Fibroblast of lung (primary cell): ENCODE measurements around the gene CAPN10. TPM values are rescaled to one million over a fixed set of nuclear protein-coding genes. Genes with fewer than 3 reads are reported as not detected.

ENCODE experiments used
- DNase-seq, 2 donors: peaks; one replicate each; pipeline versions ENCODE4 v3.0.0 to v3.0.0-alpha.2; 2010; ENCODE audit warnings: low read depth in 2 of 2
- H2AFZ ChIP-seq: 2 replicates; pipeline ENCODE4 v1.5.1; 2012; ENCODE audit warnings: low read length, control low read depth, inconsistent platforms
- H3K27ac ChIP-seq: 2 replicates; pipeline ENCODE4 v1.5.1; 2011; ENCODE audit warnings: low read length, control low read depth; ENCODE audit not compliant: insufficient read depth
- H3K27me3 ChIP-seq: 2 replicates; pipeline ENCODE4 v1.5.1; 2011; ENCODE audit warnings: mild to moderate bottlenecking, low read length; ENCODE audit not compliant: control insufficient read depth, insufficient read depth
- H3K36me3 ChIP-seq: 2 replicates; pipeline ENCODE4 v1.5.1; 2011; ENCODE audit warnings: low read length; ENCODE audit not compliant: control insufficient read depth, insufficient read depth
- H3K4me1 ChIP-seq: 2 replicates; pipeline ENCODE4 v1.5.1; 2011; ENCODE audit warnings: low read length; ENCODE audit not compliant: control insufficient read depth, insufficient read depth; ENCODE audit errors: extremely low read depth
- H3K4me2 ChIP-seq: 2 replicates; pipeline ENCODE4 v1.5.1; 2011; ENCODE audit warnings: low read length, control low read depth; ENCODE audit not compliant: insufficient read depth; ENCODE audit errors: extremely low read depth
- H3K4me3 ChIP-seq, 4 experiments: fragments of 200-600 bp in 1 of 4; sonication (generic) in 1 of 4; replicated peaks in 1 of 4; 2 replicates each; pipeline ENCODE4 v1.5.1; 2011 to 2016; ENCODE audit warnings: low read length in 4 of 4, low read depth in 3 of 4, mild to moderate bottlenecking in 3 of 4, control low read depth in 2 of 4, inconsistent platforms in 1 of 4, mixed read lengths in 1 of 4; ENCODE audit not compliant: insufficient read depth in 1 of 4; ENCODE audit errors: control extremely low read depth in 1 of 4
- H3K79me2 ChIP-seq: 2 replicates; pipeline ENCODE4 v1.5.1; 2012; ENCODE audit warnings: mild to moderate bottlenecking, low read length, inconsistent platforms; ENCODE audit not compliant: control insufficient read depth, insufficient read depth
- H3K9ac ChIP-seq: 2 replicates; pipeline ENCODE4 v1.5.1; 2011; ENCODE audit warnings: mild to moderate bottlenecking, low read length, control low read depth; ENCODE audit not compliant: insufficient read depth
- H3K9me3 ChIP-seq: 2 replicates; pipeline ENCODE4 v1.5.1; 2012; ENCODE audit warnings: low read depth, low read length; ENCODE audit not compliant: control insufficient read depth, insufficient read depth
- H4K20me1 ChIP-seq: 2 replicates; pipeline ENCODE4 v1.5.1; 2011; ENCODE audit warnings: low read length; ENCODE audit not compliant: control insufficient read depth, insufficient read depth; ENCODE audit errors: extremely low read depth
- CTCF ChIP-seq, 2 donors: IDR thresholded peaks in 1 of 2; conservative IDR thresholded peaks in 1 of 2; 1 replicate in 1 of 2; 2 replicates in 1 of 2; pipeline ENCODE4 v1.5.1; 2011 to 2012; ENCODE audit warnings: low read length in 2 of 2, control low read depth in 1 of 2, inconsistent platforms in 1 of 2, low read depth in 1 of 2, mild to moderate bottlenecking in 1 of 2
- EZH2 ChIP-seq: IDR thresholded peaks from 2 replicates; pipeline ENCODE4 v1.5.1; 2012; ENCODE audit warnings: low read length, control low read depth, mild to moderate bottlenecking; ENCODE audit errors: missing control alignments
- polyA plus RNA-seq, 2 donors: library from polyadenylated mRNA; depleted of rRNA in 1 of 2; stranded (reverse) in 1 of 2; unstranded in 1 of 2; fragments of >200 nt; gene quantifications; 2 replicates each; pipeline ENCODE4 v1.2.1, GENCODE V29; 2011 to 2012; ENCODE audit warnings: missing spikeins in 1 of 2
- total RNA-seq: library from RNA; depleted of rRNA; stranded (reverse); fragments of >200 nt; gene quantifications from 2 replicates; pipeline ENCODE4 v1.2.1, GENCODE V29; 2014

Gene CAPN10
- total and polyA plus RNA-seq, 2 donors (not counting 1 experiment from before 2014, with no cell fraction given): 3.6 to 23.0 TPM

- Histone ChIP-seq H3K9me3 (no peaks in the 10 kb centered on the region), H3K4me2 (no peak overlapping the region), H3K27ac (no peak overlapping the region), H3K79me2 (peaks cover 5% of the 10 kb centered on the region), H3K9ac (no peak overlapping the region), H3K4me3 (no peak overlapping the region), H2AFZ (no peak overlapping the region), H3K4me1 (peaks cover 6% of the 10 kb centered on the region), H3K36me3 (peaks cover 3% of the 10 kb centered on the region), H4K20me1 (no peaks in the 10 kb centered on the region), H3K27me3 (no peaks in the 10 kb centered on the region)
- no peak for TF ChIP-seq CTCF (conservative IDR thresholded peaks at IDR 0.05 in 1 of 2, IDR thresholded peaks at IDR 0.05 in 1 of 2; ENCODE audit: low read depth in 1 of 2, low read length in 2 of 2)
- TF ChIP-seq EZH2: no peak
- no peak for DNase-seq
Measured at GRCh38 chr2:240572141-240573031, 14.1 kb upstream of the CAPN10 start.

- Histone ChIP-seq H3K27me3 (no peaks in the 10 kb centered on the region), H3K4me2 (no peak overlapping the region), H4K20me1 (no peaks in the 10 kb centered on the region), H3K27ac (no peak overlapping the region), H3K4me3 (no peak overlapping the region), H3K9ac (no peak overlapping the region), H2AFZ (no peak overlapping the region), H3K79me2 (peaks cover 5% of the 10 kb centered on the region), H3K9me3 (no peaks in the 10 kb centered on the region), H3K4me1 (peaks cover 4% of the 10 kb centered on the region), H3K36me3 (peaks cover 3% of the 10 kb centered on the region)
- TF ChIP-seq CTCF (conservative IDR thresholded peaks at IDR 0.05 in 1 of 2, IDR thresholded peaks at IDR 0.05 in 1 of 2; ENCODE audit: low read depth in 1 of 2, low read length in 2 of 2): no peak
- no peak for TF ChIP-seq EZH2
- DNase-seq: no peak
Measured at GRCh38 chr2:240573071-240573515, 13.4 kb upstream of the CAPN10 start.

- no peak overlapping the region for H3K27ac ChIP-seq
- H4K20me1 ChIP-seq: no peaks in the 10 kb centered on the region
- no peak overlapping the region for H3K4me3 ChIP-seq
- H3K36me3 ChIP-seq: peaks cover 3% of the 10 kb centered on the region
- no peak for TF ChIP-seq CTCF (conservative IDR thresholded peaks at IDR 0.05 in 1 of 2, IDR thresholded peaks at IDR 0.05 in 1 of 2; ENCODE audit: low read depth in 1 of 2, low read length in 2 of 2)
- no peak for TF ChIP-seq EZH2
- H3K79me2 ChIP-seq: peaks cover 5% of the 10 kb centered on the region
- no peak for DNase-seq
- no peak overlapping the region for H3K4me2 ChIP-seq
- H3K27me3 ChIP-seq: no peaks in the 10 kb centered on the region
- H3K9me3 ChIP-seq: no peaks in the 10 kb centered on the region
- peaks cover 4% of the 10 kb centered on the region for H3K4me1 ChIP-seq
- no peak overlapping the region for H2AFZ ChIP-seq
- no peak overlapping the region for H3K9ac ChIP-seq
Measured at GRCh38 chr2:240573516-240574385, 12.8 kb upstream of the CAPN10 start.
